ENCODE data around the gene SP140L. TPM values are rescaled to one million over a fixed set of nuclear protein-coding genes. Genes with fewer than 3 reads are reported as not detected.
"Not testable (repeated sequence)": the region's sequence is repeated elsewhere in the genome, so short reads cannot be mapped to it uniquely, and the experiment has no call there.

SP140L gene
- total RNA-seq, result 24.2 and 25.9 TPM in 2 replicates
- long read RNA-seq, transcript SP140L-201 (18 exons, 2,502 nt), result minor isoform, 8 of 63 reads
- long read RNA-seq, transcript SP140L-203 (19 exons, 2,665 nt), result major isoform, 17 of 63 reads
- long read RNA-seq, partial matches to known transcripts, result 15 of 63 reads
- long read RNA-seq, other reads (novel, unspliced or antisense), result 22 of 63 reads

GRCh38 chr2:230326453-230327417 is at the start of gene SP140L:
Gene SP140L (plus strand): TSS chr2:230327193. CDS start chr2:230327270, 77 bp downstream.
- no peak for DNase-seq (ENCODE audit: extremely low spot score, unreplicated experiment)
- Mint-ChIP-seq H3K27ac (ENCODE audit: unreplicated experiment) (peak within 1 kb of the TSS; percentile 99), H3K4me3 (ENCODE audit: unreplicated experiment) (peak within 1 kb of the TSS; percentile 81)

GRCh38 chr2:230282936-230283335 is 44.1 kb upstream of the SP140L start:
- no peak for TF ChIP-seq CTCF (IDR thresholded peaks at IDR 0.05)
- H3K9me3 Mint-ChIP-seq (ENCODE audit: unreplicated experiment), result peaks cover 18% of the 10 kb centered on the region
- H3K4me1 Mint-ChIP-seq (ENCODE audit: unreplicated experiment), result no peaks in the 10 kb centered on the region
- H3K36me3 Mint-ChIP-seq (ENCODE audit: unreplicated experiment), result no peaks in the 10 kb centered on the region
- no peak overlapping the region for H3K4me3 Mint-ChIP-seq (ENCODE audit: unreplicated experiment)
- no peak overlapping the region for H3K27ac Mint-ChIP-seq (ENCODE audit: unreplicated experiment)
- peaks cover 34% of the 10 kb centered on the region for H3K27me3 Mint-ChIP-seq (ENCODE audit: unreplicated experiment)
- DNase-seq (ENCODE audit: extremely low spot score, unreplicated experiment), result no peak

More at GRCh38 chr2:230326453-230327417, at the start of gene SP140L:
- H3K27me3 Mint-ChIP-seq (ENCODE audit: unreplicated experiment), result no peaks in the 10 kb centered on the region
- TF ChIP-seq CTCF (IDR thresholded peaks at IDR 0.05), result no peak
- H3K9me3 Mint-ChIP-seq (ENCODE audit: unreplicated experiment), result peaks cover 8% of the 10 kb centered on the region
- H3K4me1 Mint-ChIP-seq (ENCODE audit: unreplicated experiment), result peaks cover 49% of the 10 kb centered on the region
- H3K36me3 Mint-ChIP-seq (ENCODE audit: unreplicated experiment), result peaks cover 24% of the 10 kb centered on the region

GRCh38 chr2:230286048-230286447 is 40.9 kb upstream of the SP140L start:
- Mint-ChIP-seq H3K27me3 (ENCODE audit: unreplicated experiment) (peaks cover 14% of the 10 kb centered on the region), H3K27ac (ENCODE audit: unreplicated experiment) (no peak overlapping the region), H3K36me3 (ENCODE audit: unreplicated experiment) (no peaks in the 10 kb centered on the region), H3K4me1 (ENCODE audit: unreplicated experiment) (no peaks in the 10 kb centered on the region), H3K4me3 (ENCODE audit: unreplicated experiment) (no peak overlapping the region), H3K9me3 (ENCODE audit: unreplicated experiment) (peaks cover 5% of the 10 kb centered on the region)
- no peak for DNase-seq (ENCODE audit: extremely low spot score, unreplicated experiment)
- no peak for TF ChIP-seq CTCF (IDR thresholded peaks at IDR 0.05)

GRCh38 chr2:230289311-230289710 is 37.7 kb upstream of the SP140L start:
- H3K4me3 Mint-ChIP-seq (ENCODE audit: unreplicated experiment); H3K27me3 Mint-ChIP-seq (ENCODE audit: unreplicated experiment); DNase-seq (ENCODE audit: extremely low spot score, unreplicated experiment); H3K4me1 Mint-ChIP-seq (ENCODE audit: unreplicated experiment); H3K9me3 Mint-ChIP-seq (ENCODE audit: unreplicated experiment); H3K36me3 Mint-ChIP-seq (ENCODE audit: unreplicated experiment); H3K27ac Mint-ChIP-seq (ENCODE audit: unreplicated experiment): not testable (repeated sequence)

GRCh38 chr2:230295192-230295591 is 31.8 kb upstream of the SP140L start:
- no peaks in the 10 kb centered on the region for H3K36me3 Mint-ChIP-seq (ENCODE audit: unreplicated experiment)
- no peak overlapping the region for H3K4me3 Mint-ChIP-seq (ENCODE audit: unreplicated experiment)
- no peak overlapping the region for H3K27ac Mint-ChIP-seq (ENCODE audit: unreplicated experiment)
- peaks cover 3% of the 10 kb centered on the region for H3K27me3 Mint-ChIP-seq (ENCODE audit: unreplicated experiment)
- no peak for DNase-seq (ENCODE audit: extremely low spot score, unreplicated experiment)
- peaks cover 8% of the 10 kb centered on the region for H3K9me3 Mint-ChIP-seq (ENCODE audit: unreplicated experiment)
- TF ChIP-seq CTCF (IDR thresholded peaks at IDR 0.05), result no peak
- no peaks in the 10 kb centered on the region for H3K4me1 Mint-ChIP-seq (ENCODE audit: unreplicated experiment)
